Thyroid gland (tissue), 4 donors: ENCODE results near the gene LRCH1.

Experiments used
- CTCF ChIP-seq, 6 experiments: fragments of 200-600 bp in 3 of 6; fragments of 450-650 bp in 3 of 6; sonication (generic) in 3 of 6; IDR thresholded peaks; one replicate each; pipeline ENCODE4 v1.5.1; 2016 to 2019; ENCODE audit warnings: antibody characterized with exemption in 6 of 6, mild to moderate bottlenecking in 2 of 6, inconsistent platforms in 1 of 6, moderate library complexity in 1 of 6
- POLR2A ChIP-seq, 2 donors: fragments of 450-650 bp; IDR thresholded peaks; one replicate each; pipeline ENCODE4 v1.6.1; 2017; ENCODE audit warnings: antibody characterized with exemption in 2 of 2, mild to moderate bottlenecking in 2 of 2, moderate library complexity in 1 of 2

GRCh38 chr13:46775385-46776107 lies 222.6 kb downstream of the LRCH1 start:
- TF ChIP-seq CTCF (IDR thresholded peaks at IDR 0.05) (no peak), POLR2A (IDR thresholded peaks at IDR 0.05) (no peak)
